GM12874 (cell line): ENCODE data around the gene USP4.

Source experiments
- CTCF ChIP-seq: IDR thresholded peaks from 2 replicates; pipeline ENCODE4 v1.5.1; 2011; ENCODE audit warnings: low read depth, mild to moderate bottlenecking, control low read depth, low read length, moderate library complexity; ENCODE audit not compliant: insufficient read depth

Gene USP4

DNA sequence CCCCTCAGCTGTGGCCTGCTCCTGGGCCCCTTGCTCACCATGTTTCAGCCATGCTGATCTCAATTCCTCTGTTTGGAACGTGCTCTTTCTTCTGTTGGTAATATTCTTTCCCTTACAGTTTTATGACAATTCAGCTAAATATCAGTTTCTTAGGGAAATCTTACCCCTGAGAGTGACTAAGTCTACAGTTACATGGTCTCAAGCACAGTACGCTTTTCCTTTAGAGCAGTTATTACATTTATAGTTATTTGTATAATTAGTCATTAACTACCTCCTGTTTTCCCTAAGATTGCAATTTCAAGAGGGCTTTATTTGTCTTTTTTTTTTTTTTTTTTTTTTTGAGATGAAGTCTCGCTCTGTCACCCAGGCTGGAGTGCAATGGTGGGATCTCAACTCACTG is 86.3 kb downstream of the USP4 start:
- TF ChIP-seq CTCF = no peak

GRCh38 chr3:49248840-49249227 is 91.0 kb downstream of the USP4 start:
- no peak for TF ChIP-seq CTCF

GRCh38 chr3:49244581-49245205 is 95.2 kb downstream of the USP4 start:
- TF ChIP-seq CTCF = no peak

GRCh38 chr3:49238274-49239127 is 101.4 kb downstream of the USP4 start:
- no peak for TF ChIP-seq CTCF

DNA sequence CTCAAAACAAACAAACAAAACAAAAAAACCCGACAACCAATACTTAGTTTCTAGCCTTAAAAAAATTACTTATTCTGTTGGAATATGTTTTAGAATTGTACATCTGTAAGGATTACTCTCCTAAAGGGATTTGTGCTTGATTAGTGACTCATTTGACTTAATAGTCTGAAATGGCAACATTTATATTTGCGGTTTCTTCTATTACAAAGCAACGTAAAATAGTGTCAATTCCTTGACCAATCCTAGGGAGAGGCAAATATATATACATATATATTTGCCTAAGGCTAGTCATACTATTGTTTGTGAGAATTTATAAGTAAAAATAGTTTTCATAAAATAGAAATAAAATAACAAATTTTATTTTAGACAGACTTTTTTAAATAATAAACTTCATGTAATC is 102.5 kb downstream of the USP4 start:
- TF ChIP-seq CTCF = no peak

DNA sequence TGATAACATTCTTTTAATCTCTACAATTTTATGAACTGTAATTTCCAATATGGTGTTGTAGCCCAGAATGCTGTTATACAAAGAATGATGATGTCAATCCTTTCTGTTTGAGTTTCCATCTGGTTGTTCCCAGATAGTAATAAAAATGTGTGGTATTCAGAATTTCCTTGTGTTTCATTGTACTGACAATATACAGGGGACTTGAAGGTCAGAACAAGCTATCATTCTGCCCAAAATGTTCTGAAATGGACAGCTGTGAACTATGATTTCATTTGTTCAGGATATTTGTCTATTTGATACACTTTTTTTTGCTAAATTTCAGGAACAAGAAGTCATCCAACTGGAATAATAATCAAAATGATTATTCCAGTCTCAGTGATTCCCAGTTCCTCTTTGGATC is 103.6 kb downstream of the USP4 start:
- no peak for TF ChIP-seq CTCF
